Measurements from ENCODE around the gene AGBL1.

- TF ChIP-seq JUN (IDR thresholded peaks at IDR 0.05) = no peak
- no peak for TF ChIP-seq FOSB (CRISPR knock-in tag; IDR thresholded peaks at IDR 0.05)
- TF ChIP-seq MYC (IDR thresholded peaks at IDR 0.05; ENCODE audit: borderline replicate concordance, low read length) = no peak
- no peak for TF ChIP-seq HMGXB4 (CRISPR knock-in tag; IDR thresholded peaks at IDR 0.05; ENCODE audit: borderline replicate concordance)
- TF ChIP-seq CEBPB (IDR thresholded peaks at IDR 0.05) = no peak
- TF ChIP-seq JUNB (IDR thresholded peaks at IDR 0.05) = no peak
- TF ChIP-seq HDAC2 (IDR thresholded peaks at IDR 0.05) = no peak
- no peak for TF ChIP-seq NR3C1 (IDR thresholded peaks at IDR 0.05)
Measured at GRCh38 chr15:86892774-86893449, 813.2 kb downstream of the AGBL1 start.

Measured in A549 (cell line).